ENCODE measurements around the gene DRAM2.

DNA sequence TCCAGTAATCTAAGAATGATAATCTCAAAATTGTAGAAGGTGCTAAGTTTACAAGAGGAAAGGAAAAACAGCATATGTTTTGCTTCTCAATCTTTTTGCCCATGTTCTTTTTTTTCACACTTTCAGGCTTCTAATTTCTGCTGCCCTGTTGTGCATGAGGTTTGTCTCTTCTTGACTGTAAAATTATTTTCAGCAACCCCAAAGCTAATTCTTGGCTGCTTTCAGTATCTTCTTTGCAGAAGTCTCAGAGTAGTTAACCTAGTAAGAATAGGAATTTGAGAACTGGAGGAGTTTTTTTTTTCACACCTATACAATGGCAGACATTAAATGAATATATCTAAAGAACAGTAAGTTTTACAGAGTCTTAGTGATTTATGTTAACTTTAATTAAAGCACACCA lies 34.2 kb upstream of the DRAM2 start:
- TF ChIP-seq CTCF (IDR thresholded peaks at IDR 0.05; ENCODE audit: low read depth, low read length, poor library complexity, severe bottlenecking): no peak
- no peak for TF ChIP-seq EZH2phosphoT487 (IDR thresholded peaks at IDR 0.05; ENCODE audit: borderline replicate concordance, low read length)
